Kidney tubule cell (primary cell): ENCODE measurements around the gene ZNF316.

Source experiments
- DNase-seq: peaks from one replicate; pipeline ENCODE4 v3.0.0-alpha.2; 2018; ENCODE audit warnings: low spot score

The ZNF316 gene

DNA sequence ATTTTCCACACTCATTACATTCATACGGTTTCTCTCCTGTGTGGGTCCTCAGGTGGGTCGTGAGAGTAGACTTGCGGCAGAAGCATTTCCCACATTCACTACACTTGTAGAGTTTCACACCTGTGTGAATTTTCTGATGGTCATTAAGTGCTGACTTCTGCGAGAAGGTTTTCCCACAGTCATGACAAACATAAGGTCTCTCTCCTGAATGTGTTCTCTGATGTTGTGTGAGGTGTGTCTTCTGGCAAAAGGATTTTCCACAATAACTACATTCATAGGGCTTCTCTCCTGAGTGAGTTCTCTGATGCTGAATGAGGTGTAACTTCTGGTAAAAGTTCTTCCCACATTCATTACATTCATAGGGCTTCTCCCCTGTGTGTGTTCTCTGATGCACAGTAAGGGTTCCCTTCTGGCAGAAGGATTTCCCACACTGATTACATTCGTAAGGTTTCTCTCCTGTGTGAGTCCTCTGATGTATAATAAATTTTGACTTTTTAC lies 54.5 kb downstream of the ZNF316 start:
- DNase-seq, result peak; percentile 11

DNA sequence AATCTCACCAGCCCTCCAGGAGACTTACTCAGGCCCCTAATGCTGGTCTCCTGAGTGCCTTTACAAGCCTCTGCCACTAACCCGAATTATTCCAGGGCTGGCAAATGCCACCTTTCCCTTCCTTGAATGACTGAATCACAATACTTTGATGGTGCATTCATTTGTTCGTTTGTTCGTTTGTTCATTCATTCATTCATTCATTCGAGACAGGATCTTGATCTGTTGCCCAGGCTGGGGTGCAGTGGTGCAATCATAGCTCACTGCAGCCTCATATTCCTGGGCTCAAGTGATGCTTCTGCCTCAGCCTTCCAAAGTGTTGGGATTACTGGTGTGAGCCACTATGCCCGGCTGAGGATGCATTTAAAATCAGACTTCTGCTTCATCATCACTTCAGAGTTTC lies 63.7 kb downstream of the ZNF316 start:
- DNase-seq, result no peak

DNA sequence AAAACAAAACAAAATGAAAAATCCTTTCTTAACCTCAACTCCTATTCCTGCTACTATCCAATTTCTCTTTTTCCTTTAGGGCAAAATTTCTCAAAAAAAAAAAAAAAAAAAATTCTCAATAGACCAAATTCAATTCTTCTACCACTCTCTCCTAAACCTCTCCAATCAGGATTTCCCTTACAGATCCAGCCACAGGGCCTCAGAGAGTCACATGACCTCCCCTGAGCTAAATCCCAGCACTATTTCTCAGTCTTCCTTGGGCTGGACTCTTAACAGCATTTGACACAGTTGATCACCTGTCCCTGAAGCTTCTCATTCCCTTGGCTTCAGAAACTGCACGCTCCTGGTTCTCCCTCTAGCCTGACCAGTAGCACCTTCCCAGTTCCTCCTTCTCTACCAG lies 64.7 kb downstream of the ZNF316 start:
- no peak for DNase-seq
